Calu3 (cell line): ENCODE data around the gene C16orf90. TPM values are rescaled to one million over a fixed set of nuclear protein-coding genes. Genes with fewer than 3 reads are reported as not detected.

ENCODE experiments used
- BruUV-seq: library from RNA; stranded (reverse); fragments of 400-500 nt; replicated peaks from 2 replicates; lab custom pipeline; 2021; lab: Mats Ljungman, UMichigan
- CTCF ChIA-PET: fragments of 300-600 bp; sonication (Branson Sonifier 250); formaldehyde crosslinking; loops from one replicate; lab custom pipeline; 2022; ENCODE audit warnings: antibody characterized with exemption; lab: Charles Lee
- DNase-seq: peaks from one replicate; pipeline ENCODE4 v3.0.0; 2022
- H3K27ac Mint-ChIP-seq: one replicate; pipeline ENCODE4 v1.8.0; 2022; ENCODE audit warnings: mixed read lengths; ENCODE audit not compliant: unreplicated experiment
- H3K27me3 Mint-ChIP-seq: one replicate; pipeline ENCODE4 v1.8.0; 2022; ENCODE audit warnings: mixed read lengths; ENCODE audit not compliant: unreplicated experiment
- H3K36me3 Mint-ChIP-seq: one replicate; pipeline ENCODE4 v1.8.0; 2022; ENCODE audit warnings: mild to moderate bottlenecking, moderate library complexity, mixed read lengths; ENCODE audit not compliant: insufficient read depth, unreplicated experiment
- H3K4me1 Mint-ChIP-seq: one replicate; pipeline ENCODE4 v1.8.0; 2022; ENCODE audit warnings: mild to moderate bottlenecking, low read depth, mixed read lengths; ENCODE audit not compliant: unreplicated experiment
- H3K4me3 Mint-ChIP-seq: one replicate; pipeline ENCODE4 v1.8.0; 2022; ENCODE audit warnings: mild to moderate bottlenecking, low read depth, moderate library complexity, mixed read lengths; ENCODE audit not compliant: unreplicated experiment
- H3K9me3 Mint-ChIP-seq: one replicate; pipeline ENCODE4 v1.8.0; 2022; ENCODE audit warnings: low read depth, mixed read lengths; ENCODE audit not compliant: unreplicated experiment
- intact Hi-C: fragments of 100-400 bp; cut with micrococcal nuclease; formaldehyde crosslinking; loops from one replicate; pipeline ENCODE4 v1.10.0; 2022; ENCODE audit not compliant: unreplicated experiment
- total RNA-seq: library from RNA; stranded (reverse); gene quantifications from 2 replicates; pipeline ENCODE4 v1.2.3, GENCODE V29; 2022
- TF ChIP-seq, protein P1 (sequence below): fragments of 200-600 bp; IDR thresholded peaks from one replicate; pipeline ENCODE4 v1.8.0; 2022; ENCODE audit warnings: antibody characterized with exemption; ENCODE audit not compliant: unreplicated experiment

Gene C16orf90
- total RNA-seq, 1 experiment from 2014 or later: not detected

DNA sequence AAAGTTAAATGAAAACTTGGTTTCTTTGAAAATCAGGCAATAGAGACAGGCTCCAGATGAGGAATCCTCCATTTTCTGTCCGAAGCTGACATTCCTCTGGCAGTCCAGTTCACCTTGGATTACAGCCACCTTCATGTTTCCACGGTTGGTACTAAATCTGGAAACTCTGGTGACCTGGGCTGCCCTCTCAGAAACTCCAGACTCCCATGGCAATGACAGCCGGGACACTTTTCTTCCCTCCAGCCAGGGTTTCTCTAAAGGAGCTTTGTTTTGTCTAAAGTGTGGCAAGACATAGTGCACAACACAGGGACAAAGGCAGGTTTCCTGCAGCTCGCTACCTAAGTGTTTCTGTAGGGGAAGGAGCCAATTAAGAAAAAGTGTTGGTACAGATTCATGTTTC lies 41.6 kb upstream of the C16orf90 start:
- Mint-ChIP-seq H3K27me3 (no peaks in the 10 kb centered on the region), H3K4me1 (no peaks in the 10 kb centered on the region), H3K4me3 (no peak overlapping the region), H3K27ac (no peak overlapping the region), H3K9me3 (no peaks in the 10 kb centered on the region), H3K36me3 (peaks cover 21% of the 10 kb centered on the region)
- DNase-seq: no peak
- BruUV-seq: no TSS peak
- intact Hi-C loops: no loop called here
- CTCF ChIA-PET: interaction anchor here (1.0 kb wide), 1 partner anchor 10 kb away, joined by 3 read pairs; no protein-coding TSS in a partner anchor
- TF ChIP-seq, protein P1, sequence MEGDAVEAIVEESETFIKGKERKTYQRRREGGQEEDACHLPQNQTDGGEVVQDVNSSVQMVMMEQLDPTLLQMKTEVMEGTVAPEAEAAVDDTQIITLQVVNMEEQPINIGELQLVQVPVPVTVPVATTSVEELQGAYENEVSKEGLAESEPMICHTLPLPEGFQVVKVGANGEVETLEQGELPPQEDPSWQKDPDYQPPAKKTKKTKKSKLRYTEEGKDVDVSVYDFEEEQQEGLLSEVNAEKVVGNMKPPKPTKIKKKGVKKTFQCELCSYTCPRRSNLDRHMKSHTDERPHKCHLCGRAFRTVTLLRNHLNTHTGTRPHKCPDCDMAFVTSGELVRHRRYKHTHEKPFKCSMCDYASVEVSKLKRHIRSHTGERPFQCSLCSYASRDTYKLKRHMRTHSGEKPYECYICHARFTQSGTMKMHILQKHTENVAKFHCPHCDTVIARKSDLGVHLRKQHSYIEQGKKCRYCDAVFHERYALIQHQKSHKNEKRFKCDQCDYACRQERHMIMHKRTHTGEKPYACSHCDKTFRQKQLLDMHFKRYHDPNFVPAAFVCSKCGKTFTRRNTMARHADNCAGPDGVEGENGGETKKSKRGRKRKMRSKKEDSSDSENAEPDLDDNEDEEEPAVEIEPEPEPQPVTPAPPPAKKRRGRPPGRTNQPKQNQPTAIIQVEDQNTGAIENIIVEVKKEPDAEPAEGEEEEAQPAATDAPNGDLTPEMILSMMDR: no peak

DNA sequence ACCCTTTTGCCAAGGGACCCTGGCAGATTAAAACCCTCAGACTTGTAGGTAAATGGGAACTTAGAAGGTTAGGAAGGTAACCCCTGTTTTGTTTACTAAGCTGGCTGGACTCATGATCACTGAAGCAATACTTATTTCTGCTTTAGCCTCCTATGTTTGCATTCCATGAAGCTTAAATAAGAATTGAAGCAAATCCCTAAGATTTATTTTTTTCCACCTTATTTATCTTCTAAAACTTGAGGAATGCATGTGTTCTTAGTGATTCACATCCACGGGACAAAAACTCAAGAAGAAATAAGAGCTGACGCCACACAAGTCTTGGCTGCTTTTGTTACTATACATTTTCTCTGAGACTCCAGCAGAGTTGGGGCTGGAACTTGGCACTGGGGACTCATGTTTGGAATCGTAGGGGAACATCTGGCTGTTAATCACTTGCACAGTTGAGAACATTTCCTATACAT lies 41.0 kb upstream of the C16orf90 start:
- H3K27me3 Mint-ChIP-seq: no peaks in the 10 kb centered on the region
- BruUV-seq: no TSS peak
- no peaks in the 10 kb centered on the region for H3K4me1 Mint-ChIP-seq
- no peak for DNase-seq
- intact Hi-C loops: no loop called here
- H3K4me3 Mint-ChIP-seq: no peak overlapping the region
- peaks cover 17% of the 10 kb centered on the region for H3K36me3 Mint-ChIP-seq
- TF ChIP-seq, protein P1: no peak
- no peak overlapping the region for H3K27ac Mint-ChIP-seq
- CTCF ChIA-PET: interaction anchor here (1.0 kb wide), 1 partner anchor 9 kb away, joined by 3 read pairs; no protein-coding TSS in a partner anchor
- H3K9me3 Mint-ChIP-seq: no peaks in the 10 kb centered on the region

DNA sequence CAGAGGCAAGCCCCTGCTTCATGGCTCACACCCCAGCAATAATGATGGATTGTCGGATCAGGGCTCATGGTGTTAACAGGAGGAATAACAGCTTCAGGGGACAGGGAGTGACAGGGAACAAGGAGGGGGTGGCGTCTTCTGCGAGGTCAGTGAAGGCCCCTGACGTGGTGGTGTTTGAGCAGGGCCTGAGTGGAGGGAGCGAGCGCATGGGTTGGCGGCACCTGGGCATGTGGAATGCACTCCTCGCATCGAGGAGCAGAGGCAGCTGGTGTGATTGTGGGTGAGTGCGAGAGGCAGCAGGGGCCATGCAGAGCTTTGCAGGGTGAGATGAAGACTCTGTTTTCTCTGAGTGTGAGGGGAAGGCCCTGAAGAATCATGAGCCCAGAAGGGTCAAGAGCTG lies 38.8 kb upstream of the C16orf90 start:
- DNase-seq: no peak
- no peak overlapping the region for H3K4me3 Mint-ChIP-seq
- intact Hi-C loops: no loop called here
- H3K36me3 Mint-ChIP-seq: peaks cover 17% of the 10 kb centered on the region
- BruUV-seq: no TSS peak
- H3K4me1 Mint-ChIP-seq: no peaks in the 10 kb centered on the region
- no peak overlapping the region for H3K27ac Mint-ChIP-seq
- TF ChIP-seq, protein P1: no peak
- CTCF ChIA-PET: no interaction called here
- H3K27me3 Mint-ChIP-seq: no peaks in the 10 kb centered on the region
- no peaks in the 10 kb centered on the region for H3K9me3 Mint-ChIP-seq

DNA sequence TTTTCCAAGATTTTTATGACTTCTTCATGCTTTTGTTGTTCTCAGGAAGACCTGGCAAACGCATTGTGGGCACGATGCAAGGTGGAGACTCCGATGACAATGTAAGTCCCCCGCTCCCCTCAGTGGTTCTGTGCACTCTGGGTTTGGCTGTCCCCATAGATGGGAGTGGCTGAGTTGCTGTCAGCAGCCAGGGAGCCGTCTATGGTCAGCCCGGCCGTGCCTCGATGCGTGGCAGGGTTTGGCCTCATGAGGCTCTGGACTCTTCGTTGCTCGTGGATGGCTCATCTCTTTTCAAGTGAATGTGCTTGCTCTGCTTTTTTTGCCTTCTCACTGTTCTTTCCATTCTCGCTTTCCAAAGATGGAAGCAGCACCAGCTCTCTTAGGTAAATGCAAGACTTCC lies 37.5 kb upstream of the C16orf90 start:
- CTCF ChIA-PET: no interaction called here
- no peak for DNase-seq
- no peak overlapping the region for H3K27ac Mint-ChIP-seq
- intact Hi-C loops: no loop called here
- no peak overlapping the region for H3K4me3 Mint-ChIP-seq
- BruUV-seq: no TSS peak
- H3K27me3 Mint-ChIP-seq: no peaks in the 10 kb centered on the region
- TF ChIP-seq, protein P1: no peak
- H3K36me3 Mint-ChIP-seq: peaks cover 17% of the 10 kb centered on the region
- H3K4me1 Mint-ChIP-seq: no peaks in the 10 kb centered on the region
- H3K9me3 Mint-ChIP-seq: no peaks in the 10 kb centered on the region
